Fibroblast of lung (primary cell): Measurements from ENCODE around the gene EDRF1. TPM values are rescaled to one million over a fixed set of nuclear protein-coding genes. Genes with fewer than 3 reads are reported as not detected.

Experiments used
- DNase-seq, 2 donors: peaks; one replicate each; pipeline versions ENCODE4 v3.0.0 to v3.0.0-alpha.2; 2010; ENCODE audit warnings: low read depth in 2 of 2
- H2AFZ ChIP-seq: 2 replicates; pipeline ENCODE4 v1.5.1; 2012; ENCODE audit warnings: low read length, control low read depth, inconsistent platforms
- H3K27ac ChIP-seq: 2 replicates; pipeline ENCODE4 v1.5.1; 2011; ENCODE audit warnings: low read length, control low read depth; ENCODE audit not compliant: insufficient read depth
- H3K27me3 ChIP-seq: 2 replicates; pipeline ENCODE4 v1.5.1; 2011; ENCODE audit warnings: mild to moderate bottlenecking, low read length; ENCODE audit not compliant: control insufficient read depth, insufficient read depth
- H3K36me3 ChIP-seq: 2 replicates; pipeline ENCODE4 v1.5.1; 2011; ENCODE audit warnings: low read length; ENCODE audit not compliant: control insufficient read depth, insufficient read depth
- H3K4me1 ChIP-seq: 2 replicates; pipeline ENCODE4 v1.5.1; 2011; ENCODE audit warnings: low read length; ENCODE audit not compliant: control insufficient read depth, insufficient read depth; ENCODE audit errors: extremely low read depth
- H3K4me2 ChIP-seq: 2 replicates; pipeline ENCODE4 v1.5.1; 2011; ENCODE audit warnings: low read length, control low read depth; ENCODE audit not compliant: insufficient read depth; ENCODE audit errors: extremely low read depth
- H3K4me3 ChIP-seq, 4 experiments: fragments of 200-600 bp in 1 of 4; sonication (generic) in 1 of 4; replicated peaks in 1 of 4; 2 replicates each; pipeline ENCODE4 v1.5.1; 2011 to 2016; ENCODE audit warnings: low read length in 4 of 4, low read depth in 3 of 4, mild to moderate bottlenecking in 3 of 4, control low read depth in 2 of 4, inconsistent platforms in 1 of 4, mixed read lengths in 1 of 4; ENCODE audit not compliant: insufficient read depth in 1 of 4; ENCODE audit errors: control extremely low read depth in 1 of 4
- H3K79me2 ChIP-seq: 2 replicates; pipeline ENCODE4 v1.5.1; 2012; ENCODE audit warnings: mild to moderate bottlenecking, low read length, inconsistent platforms; ENCODE audit not compliant: control insufficient read depth, insufficient read depth
- H3K9ac ChIP-seq: 2 replicates; pipeline ENCODE4 v1.5.1; 2011; ENCODE audit warnings: mild to moderate bottlenecking, low read length, control low read depth; ENCODE audit not compliant: insufficient read depth
- H3K9me3 ChIP-seq: 2 replicates; pipeline ENCODE4 v1.5.1; 2012; ENCODE audit warnings: low read depth, low read length; ENCODE audit not compliant: control insufficient read depth, insufficient read depth
- H4K20me1 ChIP-seq: 2 replicates; pipeline ENCODE4 v1.5.1; 2011; ENCODE audit warnings: low read length; ENCODE audit not compliant: control insufficient read depth, insufficient read depth; ENCODE audit errors: extremely low read depth
- CTCF ChIP-seq, 2 donors: IDR thresholded peaks in 1 of 2; conservative IDR thresholded peaks in 1 of 2; 1 replicate in 1 of 2; 2 replicates in 1 of 2; pipeline ENCODE4 v1.5.1; 2011 to 2012; ENCODE audit warnings: low read length in 2 of 2, control low read depth in 1 of 2, inconsistent platforms in 1 of 2, low read depth in 1 of 2, mild to moderate bottlenecking in 1 of 2
- EZH2 ChIP-seq: IDR thresholded peaks from 2 replicates; pipeline ENCODE4 v1.5.1; 2012; ENCODE audit warnings: low read length, control low read depth, mild to moderate bottlenecking; ENCODE audit errors: missing control alignments
- polyA plus RNA-seq, 2 donors: library from polyadenylated mRNA; depleted of rRNA in 1 of 2; stranded (reverse) in 1 of 2; unstranded in 1 of 2; fragments of >200 nt; gene quantifications; 2 replicates each; pipeline ENCODE4 v1.2.1, GENCODE V29; 2011 to 2012; ENCODE audit warnings: missing spikeins in 1 of 2
- total RNA-seq: library from RNA; depleted of rRNA; stranded (reverse); fragments of >200 nt; gene quantifications from 2 replicates; pipeline ENCODE4 v1.2.1, GENCODE V29; 2014

Gene EDRF1
- total and polyA plus RNA-seq, 2 donors (not counting 1 experiment from before 2014, with no cell fraction given) = 19.9 to 25.3 TPM

- Histone ChIP-seq H3K36me3 (peaks cover 6% of the 10 kb centered on the region), H3K27ac (no peak overlapping the region), H3K79me2 (no peaks in the 10 kb centered on the region), H3K27me3 (no peaks in the 10 kb centered on the region), H3K4me2 (no peak overlapping the region), H2AFZ (no peak overlapping the region), H3K4me3 (no peak overlapping the region), H3K9me3 (no peaks in the 10 kb centered on the region), H3K9ac (no peak overlapping the region), H3K4me1 (no peaks in the 10 kb centered on the region), H4K20me1 (no peaks in the 10 kb centered on the region)
- TF ChIP-seq CTCF (conservative IDR thresholded peaks at IDR 0.05 in 1 of 2, IDR thresholded peaks at IDR 0.05 in 1 of 2; ENCODE audit: low read depth in 1 of 2, low read length in 2 of 2) (no peak), EZH2 (no peak)
- DNase-seq = no peak
These were observed 73.1 kb downstream of the EDRF1 start for GRCh38 chr10:125792342-125793300.

- no peaks in the 10 kb centered on the region for H3K27me3 ChIP-seq
- no peak overlapping the region for H3K4me3 ChIP-seq
- no peak for DNase-seq
- H3K4me1 ChIP-seq = no peaks in the 10 kb centered on the region
- H3K27ac ChIP-seq = no peak overlapping the region
- no peak overlapping the region for H2AFZ ChIP-seq
- no peak for TF ChIP-seq CTCF (conservative IDR thresholded peaks at IDR 0.05 in 1 of 2, IDR thresholded peaks at IDR 0.05 in 1 of 2; ENCODE audit: low read depth in 1 of 2, low read length in 2 of 2)
- TF ChIP-seq EZH2 = no peak
- H3K9me3 ChIP-seq = no peaks in the 10 kb centered on the region
- H4K20me1 ChIP-seq = no peaks in the 10 kb centered on the region
- no peak overlapping the region for H3K9ac ChIP-seq
- no peaks in the 10 kb centered on the region for H3K79me2 ChIP-seq
- peaks cover 6% of the 10 kb centered on the region for H3K36me3 ChIP-seq
- H3K4me2 ChIP-seq = no peak overlapping the region
These were observed 75.6 kb downstream of the EDRF1 start for GRCh38 chr10:125795128-125795527.

GRCh38 chr10:125795637-125796190, 76.2 kb downstream of the EDRF1 start:
- H3K9me3 ChIP-seq = no peaks in the 10 kb centered on the region
- no peak overlapping the region for H3K9ac ChIP-seq
- no peak for TF ChIP-seq CTCF (conservative IDR thresholded peaks at IDR 0.05 in 1 of 2, IDR thresholded peaks at IDR 0.05 in 1 of 2; ENCODE audit: low read depth in 1 of 2, low read length in 2 of 2)
- TF ChIP-seq EZH2 = no peak
- no peak overlapping the region for H2AFZ ChIP-seq
- no peaks in the 10 kb centered on the region for H3K4me1 ChIP-seq
- no peak overlapping the region for H3K4me3 ChIP-seq
- H3K79me2 ChIP-seq = no peaks in the 10 kb centered on the region
- H3K27me3 ChIP-seq = no peaks in the 10 kb centered on the region
- H4K20me1 ChIP-seq = no peaks in the 10 kb centered on the region
- H3K4me2 ChIP-seq = no peak overlapping the region
- peaks cover 6% of the 10 kb centered on the region for H3K36me3 ChIP-seq
- DNase-seq = no peak
- H3K27ac ChIP-seq = no peak overlapping the region
